ENCODE results near the gene TAAR9.
"Not testable (repeated sequence)": the region's sequence is repeated elsewhere in the genome, so short reads cannot be mapped to it uniquely, and the experiment has no call there.

Gene TAAR9

GRCh38 chr6:132552372-132552771 lies 14.3 kb downstream of the TAAR9 start, which contains the start of gene TAAR8:
Gene TAAR8, plus strand, starts transcription at chr6:132552672. Its CDS starts 21 bp downstream, at chr6:132552693.
- no peak within 1 kb of the TSS for H3K9ac ChIP-seq (ENCODE audit: low read length)
- H3K9me3 ChIP-seq (ENCODE audit: control insufficient read depth, low read length) = no peaks in the 10 kb centered on the region
- H3K27me3 ChIP-seq (replicated peaks; ENCODE audit: control insufficient read depth, insufficient read depth, low read length) = peaks cover 22% of the 10 kb centered on the region
- H3K4me1 ChIP-seq (ENCODE audit: control insufficient read depth, insufficient read depth, low read length) = no peaks in the 10 kb centered on the region
- no peaks in the 10 kb centered on the region for H3K36me3 ChIP-seq (ENCODE audit: control insufficient read depth, insufficient read depth, low read length, severe bottlenecking)
- H3K4me3 ChIP-seq (ENCODE audit: low read length) = no peak within 1 kb of the TSS
- DNase-seq (ENCODE audit: low read depth) = no peak

GRCh38 chr6:132560087-132560486 lies 22.0 kb downstream of the TAAR9 start:
- H3K9ac ChIP-seq (ENCODE audit: low read length); H3K4me3 ChIP-seq (ENCODE audit: low read length); DNase-seq (ENCODE audit: low read depth); H3K4me1 ChIP-seq (ENCODE audit: control insufficient read depth, insufficient read depth, low read length); H3K36me3 ChIP-seq (ENCODE audit: control insufficient read depth, insufficient read depth, low read length, severe bottlenecking); H3K9me3 ChIP-seq (ENCODE audit: control insufficient read depth, low read length): not testable (repeated sequence)
- H3K27me3 ChIP-seq (replicated peaks; ENCODE audit: control insufficient read depth, insufficient read depth, low read length) = peaks cover 27% of the 10 kb centered on the region

GRCh38 chr6:132566404-132566803 lies 28.3 kb downstream of the TAAR9 start:
- no peaks in the 10 kb centered on the region for H3K4me1 ChIP-seq (ENCODE audit: control insufficient read depth, insufficient read depth, low read length)
- H3K27me3 ChIP-seq (replicated peaks; ENCODE audit: control insufficient read depth, insufficient read depth, low read length) = peaks cover 55% of the 10 kb centered on the region
- no peak for DNase-seq (ENCODE audit: low read depth)
- no peaks in the 10 kb centered on the region for H3K9me3 ChIP-seq (ENCODE audit: control insufficient read depth, low read length)
- no peak overlapping the region for H3K4me3 ChIP-seq (ENCODE audit: low read length)
- no peaks in the 10 kb centered on the region for H3K36me3 ChIP-seq (ENCODE audit: control insufficient read depth, insufficient read depth, low read length, severe bottlenecking)
- no peak overlapping the region for H3K9ac ChIP-seq (ENCODE audit: low read length)

- peaks cover 50% of the 10 kb centered on the region for H3K27me3 ChIP-seq (replicated peaks; ENCODE audit: control insufficient read depth, insufficient read depth, low read length)
Observed at GRCh38 chr6:132567566-132567965, 29.5 kb downstream of the TAAR9 start.

GRCh38 chr6:132568611-132569010 lies 30.5 kb downstream of the TAAR9 start:
- Histone ChIP-seq H3K9me3 (ENCODE audit: control insufficient read depth, low read length) (no peaks in the 10 kb centered on the region), H3K36me3 (ENCODE audit: control insufficient read depth, insufficient read depth, low read length, severe bottlenecking) (no peaks in the 10 kb centered on the region), H3K4me3 (ENCODE audit: low read length) (no peak overlapping the region), H3K4me1 (ENCODE audit: control insufficient read depth, insufficient read depth, low read length) (no peaks in the 10 kb centered on the region), H3K9ac (ENCODE audit: low read length) (no peak overlapping the region), H3K27me3 (replicated peaks; ENCODE audit: control insufficient read depth, insufficient read depth, low read length) (peaks cover 49% of the 10 kb centered on the region)
- DNase-seq (ENCODE audit: low read depth) = no peak

More at GRCh38 chr6:132567566-132567965, 29.5 kb downstream of the TAAR9 start:
- Histone ChIP-seq H3K9ac (ENCODE audit: low read length) (no peak overlapping the region), H3K4me3 (ENCODE audit: low read length) (no peak overlapping the region), H3K9me3 (ENCODE audit: control insufficient read depth, low read length) (no peaks in the 10 kb centered on the region), H3K4me1 (ENCODE audit: control insufficient read depth, insufficient read depth, low read length) (no peaks in the 10 kb centered on the region), H3K36me3 (ENCODE audit: control insufficient read depth, insufficient read depth, low read length, severe bottlenecking) (no peaks in the 10 kb centered on the region)
- no peak for DNase-seq (ENCODE audit: low read depth)

- Histone ChIP-seq H3K9me3 (ENCODE audit: control insufficient read depth, low read length) (no peaks in the 10 kb centered on the region), H3K9ac (ENCODE audit: low read length) (no peak overlapping the region), H3K27me3 (replicated peaks; ENCODE audit: control insufficient read depth, insufficient read depth, low read length) (peaks cover 49% of the 10 kb centered on the region), H3K4me1 (ENCODE audit: control insufficient read depth, insufficient read depth, low read length) (no peaks in the 10 kb centered on the region), H3K36me3 (ENCODE audit: control insufficient read depth, insufficient read depth, low read length, severe bottlenecking) (no peaks in the 10 kb centered on the region), H3K4me3 (ENCODE audit: low read length) (no peak overlapping the region)
- no peak for DNase-seq (ENCODE audit: low read depth)
Observed at GRCh38 chr6:132569170-132569569, 31.1 kb downstream of the TAAR9 start.

GRCh38 chr6:132570221-132570777 lies 32.2 kb downstream of the TAAR9 start, which contains the start of gene TAAR6:
Gene TAAR6, plus strand, starts transcription at chr6:132570322. Its CDS starts 0 bp downstream, at chr6:132570322.
- no peak for DNase-seq (ENCODE audit: low read depth)
- Histone ChIP-seq H3K9me3 (ENCODE audit: control insufficient read depth, low read length) (no peaks in the 10 kb centered on the region), H3K9ac (ENCODE audit: low read length) (no peak within 1 kb of the TSS), H3K4me1 (ENCODE audit: control insufficient read depth, insufficient read depth, low read length) (no peaks in the 10 kb centered on the region), H3K27me3 (replicated peaks; ENCODE audit: control insufficient read depth, insufficient read depth, low read length) (peaks cover 51% of the 10 kb centered on the region), H3K36me3 (ENCODE audit: control insufficient read depth, insufficient read depth, low read length, severe bottlenecking) (no peaks in the 10 kb centered on the region), H3K4me3 (ENCODE audit: low read length) (no peak within 1 kb of the TSS)

- peaks cover 57% of the 10 kb centered on the region for H3K27me3 ChIP-seq (replicated peaks; ENCODE audit: control insufficient read depth, insufficient read depth, low read length)
- H3K36me3 ChIP-seq (ENCODE audit: control insufficient read depth, insufficient read depth, low read length, severe bottlenecking) = no peaks in the 10 kb centered on the region
- no peaks in the 10 kb centered on the region for H3K9me3 ChIP-seq (ENCODE audit: control insufficient read depth, low read length)
- no peaks in the 10 kb centered on the region for H3K4me1 ChIP-seq (ENCODE audit: control insufficient read depth, insufficient read depth, low read length)
- DNase-seq (ENCODE audit: low read depth) = no peak
- H3K4me3 ChIP-seq (ENCODE audit: low read length) = no peak overlapping the region
- H3K9ac ChIP-seq (ENCODE audit: low read length) = no peak overlapping the region
Observed at GRCh38 chr6:132571774-132572173, 33.7 kb downstream of the TAAR9 start.

GRCh38 chr6:132584698-132585097 lies 46.6 kb downstream of the TAAR9 start:
- H3K36me3 ChIP-seq (ENCODE audit: control insufficient read depth, insufficient read depth, low read length, severe bottlenecking) = no peaks in the 10 kb centered on the region
- no peaks in the 10 kb centered on the region for H3K4me1 ChIP-seq (ENCODE audit: control insufficient read depth, insufficient read depth, low read length)
- peaks cover 16% of the 10 kb centered on the region for H3K9me3 ChIP-seq (ENCODE audit: control insufficient read depth, low read length)
- no peak overlapping the region for H3K4me3 ChIP-seq (ENCODE audit: low read length)
- peaks cover 32% of the 10 kb centered on the region for H3K27me3 ChIP-seq (replicated peaks; ENCODE audit: control insufficient read depth, insufficient read depth, low read length)
- no peak overlapping the region for H3K9ac ChIP-seq (ENCODE audit: low read length)
- no peak for DNase-seq (ENCODE audit: low read depth)

GRCh38 chr6:132587424-132587823 lies 49.3 kb downstream of the TAAR9 start:
- Histone ChIP-seq H3K9me3 (ENCODE audit: control insufficient read depth, low read length) (no peaks in the 10 kb centered on the region), H3K36me3 (ENCODE audit: control insufficient read depth, insufficient read depth, low read length, severe bottlenecking) (no peaks in the 10 kb centered on the region), H3K4me1 (ENCODE audit: control insufficient read depth, insufficient read depth, low read length) (no peaks in the 10 kb centered on the region), H3K9ac (ENCODE audit: low read length) (no peak overlapping the region), H3K27me3 (replicated peaks; ENCODE audit: control insufficient read depth, insufficient read depth, low read length) (peaks cover 23% of the 10 kb centered on the region), H3K4me3 (ENCODE audit: low read length) (no peak overlapping the region)
- DNase-seq (ENCODE audit: low read depth) = no peak

All from adipocyte (in vitro differentiated cells).